GM12874 (cell line): ENCODE data around the gene EAF2.

Experiments
- CTCF ChIP-seq: IDR thresholded peaks from 2 replicates; pipeline ENCODE4 v1.5.1; 2011; ENCODE audit warnings: low read depth, mild to moderate bottlenecking, control low read depth, low read length, moderate library complexity; ENCODE audit not compliant: insufficient read depth

The EAF2 gene

GRCh38 chr3:121895121-121895520 is 60.1 kb downstream of the EAF2 start:
- no peak for TF ChIP-seq CTCF

- no peak for TF ChIP-seq CTCF
Observed at GRCh38 chr3:121895736-121896135, 60.7 kb downstream of the EAF2 start.

- no peak for TF ChIP-seq CTCF
Observed at GRCh38 chr3:121896823-121897222, 61.8 kb downstream of the EAF2 start.

GRCh38 chr3:121897296-121897695 is 62.3 kb downstream of the EAF2 start:
- no peak for TF ChIP-seq CTCF

- TF ChIP-seq CTCF = no peak
Observed at GRCh38 chr3:121913305-121913990, 78.4 kb downstream of the EAF2 start.

GRCh38 chr3:121914081-121914998 is 79.3 kb downstream of the EAF2 start:
- no peak for TF ChIP-seq CTCF

- TF ChIP-seq CTCF = no peak
Observed at GRCh38 chr3:121916189-121916588, 81.2 kb downstream of the EAF2 start.
